ENCODE data around the gene ABCA2.

DNA sequence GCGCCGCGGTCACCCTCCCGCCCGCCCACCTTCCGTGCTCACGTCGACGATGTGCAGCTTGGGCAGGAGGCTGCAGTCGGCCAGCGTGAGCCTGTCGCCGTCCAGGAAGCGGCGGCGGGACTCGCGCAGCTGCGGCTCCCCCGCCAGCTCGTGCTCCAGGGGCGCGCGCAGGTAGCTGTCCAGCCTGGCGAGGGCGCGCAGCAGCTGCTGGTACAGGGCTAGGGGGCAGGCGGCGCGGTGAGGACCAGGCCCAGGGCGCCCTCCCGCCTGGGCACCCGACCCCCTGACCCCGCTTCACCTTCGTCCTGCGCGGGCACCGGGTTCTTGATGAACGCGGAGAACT is 33.2 kb downstream of the ABCA2 start:
- no peak for TF ChIP-seq POLR2A (IDR thresholded peaks at IDR 0.05)
- TF ChIP-seq, protein P1, sequence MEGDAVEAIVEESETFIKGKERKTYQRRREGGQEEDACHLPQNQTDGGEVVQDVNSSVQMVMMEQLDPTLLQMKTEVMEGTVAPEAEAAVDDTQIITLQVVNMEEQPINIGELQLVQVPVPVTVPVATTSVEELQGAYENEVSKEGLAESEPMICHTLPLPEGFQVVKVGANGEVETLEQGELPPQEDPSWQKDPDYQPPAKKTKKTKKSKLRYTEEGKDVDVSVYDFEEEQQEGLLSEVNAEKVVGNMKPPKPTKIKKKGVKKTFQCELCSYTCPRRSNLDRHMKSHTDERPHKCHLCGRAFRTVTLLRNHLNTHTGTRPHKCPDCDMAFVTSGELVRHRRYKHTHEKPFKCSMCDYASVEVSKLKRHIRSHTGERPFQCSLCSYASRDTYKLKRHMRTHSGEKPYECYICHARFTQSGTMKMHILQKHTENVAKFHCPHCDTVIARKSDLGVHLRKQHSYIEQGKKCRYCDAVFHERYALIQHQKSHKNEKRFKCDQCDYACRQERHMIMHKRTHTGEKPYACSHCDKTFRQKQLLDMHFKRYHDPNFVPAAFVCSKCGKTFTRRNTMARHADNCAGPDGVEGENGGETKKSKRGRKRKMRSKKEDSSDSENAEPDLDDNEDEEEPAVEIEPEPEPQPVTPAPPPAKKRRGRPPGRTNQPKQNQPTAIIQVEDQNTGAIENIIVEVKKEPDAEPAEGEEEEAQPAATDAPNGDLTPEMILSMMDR (IDR thresholded peaks at IDR 0.05): no peak
